ENCODE measurements around the gene TESPA1.

DNA sequence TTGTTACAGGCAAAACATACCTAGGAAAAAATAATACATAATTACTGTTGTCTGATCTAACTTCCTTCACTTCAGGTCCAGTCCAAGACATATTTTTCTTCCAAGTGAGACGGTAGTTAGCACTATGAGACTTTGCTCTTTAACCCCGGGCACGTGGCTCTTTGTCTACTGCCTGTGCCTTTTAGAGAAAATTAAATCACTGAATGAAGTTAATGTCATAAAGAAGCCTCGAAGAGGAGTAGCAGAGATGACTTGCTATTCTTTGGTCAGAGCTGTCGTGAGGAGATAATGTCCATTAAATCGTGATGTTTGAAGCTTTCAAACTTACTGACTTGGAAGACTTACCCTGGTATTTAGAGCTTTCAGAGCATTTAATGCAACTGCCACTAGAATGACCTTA, 8.7 kb downstream of the TESPA1 start:
- TF ChIP-seq, protein P1, sequence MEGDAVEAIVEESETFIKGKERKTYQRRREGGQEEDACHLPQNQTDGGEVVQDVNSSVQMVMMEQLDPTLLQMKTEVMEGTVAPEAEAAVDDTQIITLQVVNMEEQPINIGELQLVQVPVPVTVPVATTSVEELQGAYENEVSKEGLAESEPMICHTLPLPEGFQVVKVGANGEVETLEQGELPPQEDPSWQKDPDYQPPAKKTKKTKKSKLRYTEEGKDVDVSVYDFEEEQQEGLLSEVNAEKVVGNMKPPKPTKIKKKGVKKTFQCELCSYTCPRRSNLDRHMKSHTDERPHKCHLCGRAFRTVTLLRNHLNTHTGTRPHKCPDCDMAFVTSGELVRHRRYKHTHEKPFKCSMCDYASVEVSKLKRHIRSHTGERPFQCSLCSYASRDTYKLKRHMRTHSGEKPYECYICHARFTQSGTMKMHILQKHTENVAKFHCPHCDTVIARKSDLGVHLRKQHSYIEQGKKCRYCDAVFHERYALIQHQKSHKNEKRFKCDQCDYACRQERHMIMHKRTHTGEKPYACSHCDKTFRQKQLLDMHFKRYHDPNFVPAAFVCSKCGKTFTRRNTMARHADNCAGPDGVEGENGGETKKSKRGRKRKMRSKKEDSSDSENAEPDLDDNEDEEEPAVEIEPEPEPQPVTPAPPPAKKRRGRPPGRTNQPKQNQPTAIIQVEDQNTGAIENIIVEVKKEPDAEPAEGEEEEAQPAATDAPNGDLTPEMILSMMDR (conservative IDR thresholded peaks at IDR 0.05; ENCODE audit: low read depth, low read length), result no peak
- TF ChIP-seq EZH2 (IDR thresholded peaks at IDR 0.05; ENCODE audit: low read length, unreplicated experiment), result no peak
